ENCODE data around the gene CPNE5. TPM values are rescaled to one million over a fixed set of nuclear protein-coding genes. Genes with fewer than 3 reads are reported as not detected.

Gene CPNE5
- total RNA-seq, 4 donors from 2014 or later: 0.23 to 1.1 (median 0.81) TPM; not detected in 1

- no peak for TF ChIP-seq CTCF (IDR thresholded peaks at IDR 0.05)
- no peak for TF ChIP-seq POLR2A (IDR thresholded peaks at IDR 0.05)
- H3K4me3 ChIP-seq (ENCODE audit: low read depth, poor library complexity, severe bottlenecking): no peak overlapping the region
- intact Hi-C loops (cut with DNase I; ENCODE audit: low total_unique reads): no loop called here
- no peak for DNase-seq (ENCODE audit: low spot score in 2 of 2)
- WGBS, 2 donors: 61 to 77% methylated on average over 7 to 10 of the region's 10 CpGs
Observed at GRCh38 chr6:36765190-36765589, 74.1 kb downstream of the CPNE5 start.

- no peak for DNase-seq (ENCODE audit: low spot score in 2 of 2)
- TF ChIP-seq POLR2A (IDR thresholded peaks at IDR 0.05) (no peak), CTCF (IDR thresholded peaks at IDR 0.05) (no peak)
- no peak overlapping the region for H3K4me3 ChIP-seq (ENCODE audit: low read depth, poor library complexity, severe bottlenecking)
- intact Hi-C loops (cut with DNase I; ENCODE audit: low total_unique reads): no loop called here
- WGBS, 2 donors: 94% methylated on average over 11 of the region's 11 CpGs
Observed at GRCh38 chr6:36762123-36762522, 77.1 kb downstream of the CPNE5 start.

GRCh38 chr6:36760685-36761435 lies 78.4 kb downstream of the CPNE5 start:
- 89 to 93% methylated on average over 11 of the region's 11 CpGs for WGBS, 2 donors
- no peak overlapping the region for H3K4me3 ChIP-seq (ENCODE audit: low read depth, poor library complexity, severe bottlenecking)
- intact Hi-C loops (cut with DNase I; ENCODE audit: low total_unique reads): no loop called here
- no peak for TF ChIP-seq POLR2A (IDR thresholded peaks at IDR 0.05)
- no peak for TF ChIP-seq CTCF (IDR thresholded peaks at IDR 0.05)
- no peak for DNase-seq (ENCODE audit: low spot score in 2 of 2)

- WGBS, 2 donors: 8% methylated on average over 6 to 8 of the region's 8 CpGs
- peak in 1 of 3 donors; percentile 72 for TF ChIP-seq CTCF (IDR thresholded peaks at IDR 0.05)
- TF ChIP-seq POLR2A (IDR thresholded peaks at IDR 0.05): no peak
- intact Hi-C loops (cut with DNase I; ENCODE audit: low total_unique reads): loop anchor here (10.0 kb wide), 1 partner anchor 134 kb away; no protein-coding TSS in a partner anchor
- H3K4me3 ChIP-seq (ENCODE audit: low read depth, poor library complexity, severe bottlenecking): no peak overlapping the region
- peak; percentile 71 to 96 for DNase-seq (ENCODE audit: low spot score in 2 of 2)
Observed at GRCh38 chr6:36759148-36759759, 80.0 kb downstream of the CPNE5 start.

- no peak overlapping the region for H3K4me3 ChIP-seq (ENCODE audit: low read depth, poor library complexity, severe bottlenecking)
- 68 to 70% methylated on average over 15 of the region's 15 CpGs for WGBS, 2 donors
- intact Hi-C loops (cut with DNase I; ENCODE audit: low total_unique reads): loop anchor here (10.0 kb wide), 1 partner anchor 134 kb away; no protein-coding TSS in a partner anchor
- no peak for DNase-seq (ENCODE audit: low spot score in 2 of 2)
- no peak for TF ChIP-seq POLR2A (IDR thresholded peaks at IDR 0.05)
- TF ChIP-seq CTCF (IDR thresholded peaks at IDR 0.05): no peak
Observed at GRCh38 chr6:36758516-36759147, 80.6 kb downstream of the CPNE5 start.
